A549 (cell line): Measurements from ENCODE around the gene OLFML3. TPM values are rescaled to one million over a fixed set of nuclear protein-coding genes. Genes with fewer than 3 reads are reported as not detected.

Experiments
- ATAC-seq, 2 experiments: fragments of 200-7000 bp in 1 of 2; fragments of >200 bp in 1 of 2; cut with Nextera tagmentation in 1 of 2; cut with Tn5 transposase in 1 of 2; 3 replicates each; pipeline versions ENCODE4 v1.8.0 to v1.9.1; 2018 to 2020; ENCODE audit warnings: mild to moderate bottlenecking in 1 of 2, moderate library complexity in 1 of 2
- CTCF ChIA-PET: fragments of 300-600 bp; sonication (Branson Sonifier 250); formaldehyde crosslinking; extraction: SDS; loops from one replicate; lab custom pipeline; 2021; ENCODE audit warnings: antibody characterized with exemption, inconsistent platforms; lab: Yijun Ruan, JAX
- POLR2A ChIA-PET: fragments of 350-600 bp; formaldehyde crosslinking; extraction: SDS; loops from one replicate; lab custom pipeline; 2021; ENCODE audit warnings: antibody characterized with exemption, inconsistent platforms; lab: Yijun Ruan, JAX
- DNase-seq, 2 experiments: peaks; one replicate each; pipeline versions ENCODE4 v3.0.0 to v3.0.0-alpha.2; 2011 to 2016; ENCODE audit warnings: low read depth in 1 of 2, low spot score in 1 of 2
- FAIRE-seq: peaks from 2 replicates; lab custom pipeline; 2011; peaks lifted over from hg19 to GRCh38; lab: Jason Lieb, UNC
- H3K27ac ChIP-seq, 2 experiments: fragments of >200 bp; sonication (Bioruptor Twin); formaldehyde crosslinking; 3 replicates each; pipeline ENCODE4 v1.5.1; 2016 to 2017
- H3K4me1 ChIP-seq: fragments of >200 bp; sonication (Bioruptor Twin); formaldehyde crosslinking; 3 replicates; pipeline ENCODE4 v1.6.1; 2016
- H3K4me2 ChIP-seq: fragments of >200 bp; sonication (Bioruptor Twin); formaldehyde crosslinking; 3 replicates; pipeline ENCODE4 v1.6.1; 2016
- H3K4me3 ChIP-seq: fragments of >200 bp; sonication (Bioruptor Twin); formaldehyde crosslinking; 3 replicates; pipeline ENCODE4 v1.5.1; 2016
- H3K9me3 ChIP-seq: fragments of >200 bp; sonication (Bioruptor Twin); formaldehyde crosslinking; 3 replicates; pipeline ENCODE4 v1.6.1; 2016
- BCL3 ChIP-seq: fragments of >200 bp; sonication (Bioruptor Twin); formaldehyde crosslinking; IDR thresholded peaks from 3 replicates; pipeline ENCODE4 v1.6.1; 2016
- CBX8 ChIP-seq: fragments of 200-600 bp; sonication (generic); IDR thresholded peaks from 2 replicates; pipeline ENCODE4 v1.6.1; 2016
- CEBPB ChIP-seq, 2 experiments: fragments of >200 bp in 1 of 2; sonication (Bioruptor Twin) in 1 of 2; formaldehyde crosslinking in 1 of 2; IDR thresholded peaks; 2 replicates each; pipeline ENCODE4 v1.6.1; 2012 to 2016
- E2F6 ChIP-seq: IDR thresholded peaks from 2 replicates; pipeline ENCODE4 v1.6.1; 2012; ENCODE audit warnings: low read depth, borderline replicate concordance
- FOXS1 ChIP-seq: fragments of 250-450 bp; sonication (Bioruptor Pico); IDR thresholded peaks from 2 replicates; pipeline ENCODE4 v1.5.0; 2020; ENCODE audit warnings: mild to moderate bottlenecking, moderate library complexity
- HOXB13 ChIP-seq: fragments of 250-450 bp; sonication (Bioruptor Pico); IDR thresholded peaks from 2 replicates; pipeline ENCODE4 v1.5.0; 2020; ENCODE audit warnings: low read depth, mild to moderate bottlenecking, moderate library complexity
- JUN ChIP-seq, 2 experiments: fragments of >200 bp; sonication (Bioruptor Twin); formaldehyde crosslinking; IDR thresholded peaks; 2 replicates in 1 of 2; 3 replicates in 1 of 2; pipeline ENCODE4 v1.6.1; 2016 to 2017
- KDM1A ChIP-seq: fragments of 200-600 bp; sonication (generic); IDR thresholded peaks from 2 replicates; pipeline ENCODE4 v1.6.1; 2016; ENCODE audit warnings: low read depth, mild to moderate bottlenecking
- MAFK ChIP-seq: fragments of 450-650 bp; IDR thresholded peaks from 2 replicates; pipeline ENCODE4 v1.6.1; 2014; ENCODE audit not compliant: partially characterized antibody
- MAZ ChIP-seq: fragments of 150-350 bp; IDR thresholded peaks from 2 replicates; pipeline ENCODE4 v1.6.1; 2014; ENCODE audit warnings: antibody characterized with exemption, low read depth, low read length, borderline replicate concordance
- MYC ChIP-seq: IDR thresholded peaks from 2 replicates; pipeline ENCODE4 v1.6.1; 2012; ENCODE audit warnings: mild to moderate bottlenecking, inconsistent platforms, low read length, improper control_type of control experiment, borderline replicate concordance
- PHF8 ChIP-seq: fragments of 200-600 bp; sonication (generic); IDR thresholded peaks from 2 replicates; pipeline ENCODE4 v1.6.1; 2016; ENCODE audit warnings: low read depth, mild to moderate bottlenecking, antibody characterized with exemption, moderate library complexity, borderline replicate concordance
- POLR2AphosphoS2 ChIP-seq: conservative IDR thresholded peaks from 2 replicates; pipeline ENCODE4 v1.6.1; 2012; ENCODE audit warnings: low read length, improper control_type of control experiment, inconsistent platforms
- RAD21 ChIP-seq, 2 experiments: fragments of >200 bp in 1 of 2; sonication (Bioruptor Twin) in 1 of 2; formaldehyde crosslinking in 1 of 2; IDR thresholded peaks in 1 of 2; conservative IDR thresholded peaks in 1 of 2; 2 replicates in 1 of 2; 3 replicates in 1 of 2; pipeline ENCODE4 v1.6.1; 2012 to 2018; ENCODE audit warnings: inconsistent platforms in 1 of 2
- RCOR1 ChIP-seq: fragments of 150-350 bp; IDR thresholded peaks from 2 replicates; pipeline ENCODE4 v1.6.1; 2014; ENCODE audit warnings: antibody characterized with exemption, low read length, low read depth
- RNF2 ChIP-seq: fragments of 200-600 bp; sonication (generic); IDR thresholded peaks from 2 replicates; pipeline ENCODE4 v1.6.1; 2016; ENCODE audit warnings: low read depth, mild to moderate bottlenecking, antibody characterized with exemption, moderate library complexity, borderline replicate concordance
- SREBF2 ChIP-seq: fragments of 450-650 bp; IDR thresholded peaks from 2 replicates; pipeline ENCODE4 v1.6.1; 2014; ENCODE audit warnings: mild to moderate bottlenecking, moderate library complexity
- TFCP2L1 ChIP-seq: fragments of 250-450 bp; sonication (Bioruptor Pico); IDR thresholded peaks from 2 replicates; pipeline ENCODE4 v1.5.0; 2021; ENCODE audit warnings: mild to moderate bottlenecking
- ZC3H11A ChIP-seq: fragments of 450-650 bp; IDR thresholded peaks from 2 replicates; pipeline ENCODE4 v1.6.1; 2014; ENCODE audit warnings: antibody characterized with exemption, mild to moderate bottlenecking
- WGBS: methylation state at CpG from one replicate; pipeline ENCODE4 v1.1.6; 2017; ENCODE audit errors: missing lambda C conversion rate; 5-methylcytosine and 5-hydroxymethylcytosine counted together
- polyA plus RNA-seq, 4 experiments: library from polyadenylated mRNA; depleted of rRNA in 3 of 4; stranded (reverse); fragments of >200 nt; fragmentation: RNase III in 1 of 4; extraction: RNeasy Plus Mini Kit Qiagen cat#74134 plus additional on column Dnase treatment in 1 of 4; gene quantifications; 2 replicates in 3 of 4; 3 replicates in 1 of 4; pipeline ENCODE4 v1.2.3, GENCODE V29; 2011 to 2017
- TF ChIP-seq, protein P1 (sequence below): fragments of 250-450 bp; sonication (Bioruptor Pico); IDR thresholded peaks from 2 replicates; pipeline ENCODE4 v1.5.0; 2021; ENCODE audit warnings: mild to moderate bottlenecking, moderate library complexity, borderline replicate concordance
- TF ChIP-seq, protein P2 (sequence below): IDR thresholded peaks from 2 replicates; pipeline ENCODE4 v1.6.1; 2012

OLFML3 gene
- polyA plus RNA-seq, 2 of the 4 experiments (the other 2 are of a cell fraction) = 1.2 to 9.3 TPM

GRCh38 chr1:114008480-114008941, 29.2 kb downstream of the OLFML3 start:
- 43% methylated on average over 2 of the region's 2 CpGs for WGBS
- FAIRE-seq (no peak), DNase-seq (no peak), ATAC-seq (no peak)
- Histone ChIP-seq H3K4me2 (no peak overlapping the region), H3K4me3 (no peak overlapping the region), H3K27ac (no peak overlapping the region), H3K9me3 (no peaks in the 10 kb centered on the region), H3K4me1 (peaks cover 4% of the 10 kb centered on the region; the same call in 1 of the 3 replicates)
- ChIA-PET CTCF (interaction anchor here (1.2 to 1.4 kb wide), 2 partner anchors 24 to 32 kb away, joined by 3 to 4 read pairs; no protein-coding TSS in a partner anchor), POLR2A (no interaction called here)
- TF ChIP-seq ZC3H11A (no peak), MAZ (no peak), RNF2 (no peak), CBX8 (no peak), POLR2AphosphoS2 (no peak), RAD21 (conservative IDR thresholded peaks at IDR 0.05 in 1 of 2, IDR thresholded peaks at IDR 0.05 in 1 of 2) (no peak), PHF8 (no peak), JUN (IDR thresholded peaks at IDR 0.05) (no peak), E2F6 (no peak)

GRCh38 chr1:114008993-114009392, 29.7 kb downstream of the OLFML3 start:
- no peak overlapping the region for H3K27ac ChIP-seq
- H3K4me2 ChIP-seq = no peak overlapping the region
- DNase-seq (no peak), FAIRE-seq (no peak), ATAC-seq (no peak)
- peaks cover 4% of the 10 kb centered on the region; the same call in 1 of the 3 replicates for H3K4me1 ChIP-seq
- POLR2A ChIA-PET = no interaction called here
- CTCF ChIA-PET = interaction anchor here (1.2 to 1.6 kb wide), 3 partner anchors 24 to 274 kb away, joined by 3 to 4 read pairs (median 3); no protein-coding TSS in a partner anchor
- H3K9me3 ChIP-seq = no peaks in the 10 kb centered on the region
- no peak for TF ChIP-seq HOXB13
- TF ChIP-seq, protein P1, sequence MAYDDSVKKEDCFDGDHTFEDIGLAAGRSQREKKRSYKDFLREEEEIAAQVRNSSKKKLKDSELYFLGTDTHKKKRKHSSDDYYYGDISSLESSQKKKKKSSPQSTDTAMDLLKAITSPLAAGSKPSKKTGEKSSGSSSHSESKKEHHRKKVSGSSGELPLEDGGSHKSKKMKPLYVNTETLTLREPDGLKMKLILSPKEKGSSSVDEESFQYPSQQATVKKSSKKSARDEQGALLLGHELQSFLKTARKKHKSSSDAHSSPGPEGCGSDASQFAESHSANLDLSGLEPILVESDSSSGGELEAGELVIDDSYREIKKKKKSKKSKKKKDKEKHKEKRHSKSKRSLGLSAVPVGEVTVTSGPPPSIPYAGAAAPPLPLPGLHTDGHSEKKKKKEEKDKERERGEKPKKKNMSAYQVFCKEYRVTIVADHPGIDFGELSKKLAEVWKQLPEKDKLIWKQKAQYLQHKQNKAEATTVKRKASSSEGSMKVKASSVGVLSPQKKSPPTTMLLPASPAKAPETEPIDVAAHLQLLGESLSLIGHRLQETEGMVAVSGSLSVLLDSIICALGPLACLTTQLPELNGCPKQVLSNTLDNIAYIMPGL = no peak
- TF ChIP-seq SREBF2 = no peak
- TF ChIP-seq MYC = no peak
- TF ChIP-seq FOXS1 (CRISPR knock-in tag) = no peak
- no peak for TF ChIP-seq CEBPB (IDR thresholded peaks at IDR 0.05)
- no peak for TF ChIP-seq KDM1A
- TF ChIP-seq RCOR1 = no peak
- no peak for TF ChIP-seq CBX8
- TF ChIP-seq, protein P2, sequence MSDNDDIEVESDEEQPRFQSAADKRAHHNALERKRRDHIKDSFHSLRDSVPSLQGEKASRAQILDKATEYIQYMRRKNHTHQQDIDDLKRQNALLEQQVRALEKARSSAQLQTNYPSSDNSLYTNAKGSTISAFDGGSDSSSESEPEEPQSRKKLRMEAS = no peak
- no peak for TF ChIP-seq TFCP2L1 (CRISPR knock-in tag)
- no peak for TF ChIP-seq BCL3
- no peak for TF ChIP-seq RNF2
- TF ChIP-seq MAFK = no peak
- TF ChIP-seq, all 56 proteins: peak for 0
- no peak overlapping the region for H3K4me3 ChIP-seq
